HepG2 (cell line): Measurements from ENCODE around the gene KRT34. TPM values are rescaled to one million over a fixed set of nuclear protein-coding genes. Genes with fewer than 3 reads are reported as not detected.

Experiments used
- ATAC-seq: fragments of 200-7000 bp; cut with Tn5 transposase; 3 replicates; pipeline ENCODE4 v1.9.1; 2020; ENCODE audit warnings: mild to moderate bottlenecking, moderate library complexity
- BruUV-seq: library from RNA; stranded (reverse); fragments of 400-500 nt; replicated peaks from 2 replicates; lab custom pipeline; 2021; lab: Mats Ljungman, UMichigan
- CTCF ChIA-PET: fragments of 300-600 bp; formaldehyde crosslinking; extraction: SDS; loops from one replicate; lab custom pipeline; 2021; ENCODE audit warnings: low total read pairs, inconsistent platforms, low intra/inter-chr PET ratio; lab: Yijun Ruan, JAX
- POLR2A ChIA-PET: fragments of 350-600 bp; sonication (Branson Sonifier 250); formaldehyde crosslinking; loops from one replicate; lab custom pipeline; 2020; ENCODE audit warnings: antibody characterized with exemption, inconsistent platforms; lab: Yijun Ruan, JAX
- DNase-seq: peaks from one replicate; pipeline ENCODE4 v3.0.0-alpha.2; 2015; ENCODE audit warnings: low spot score
- FAIRE-seq: peaks from 3 replicates; lab custom pipeline; 2011; peaks lifted over from hg19 to GRCh38; lab: Jason Lieb, UNC
- H2AFZ ChIP-seq: one replicate; pipeline ENCODE4 v1.6.1; 2011; ENCODE audit warnings: low read length, inconsistent platforms
- H3K27ac ChIP-seq: fragments of 300-600 bp; 3 replicates; pipeline ENCODE4 v1.8.0; 2011; ENCODE audit warnings: mixed run types, mild to moderate bottlenecking, mixed read lengths, low read length, inconsistent platforms; ENCODE audit not compliant: insufficient read depth; ENCODE audit errors: extremely low read length
- H3K27me3 ChIP-seq, 2 experiments: fragments of 200-600 bp in 1 of 2; 2 replicates in 1 of 2; 3 replicates in 1 of 2; pipeline versions ENCODE4 v1.6.0 to v1.8.0; 2011; ENCODE audit warnings: low read length in 2 of 2, mild to moderate bottlenecking in 2 of 2, moderate library complexity in 2 of 2, inconsistent platforms in 1 of 2; ENCODE audit not compliant: insufficient read depth in 2 of 2, control insufficient read depth in 1 of 2
- H3K36me3 ChIP-seq, 2 experiments: fragments of 200-600 bp in 1 of 2; replicated peaks in 1 of 2; 2 replicates in 1 of 2; 3 replicates in 1 of 2; pipeline versions ENCODE4 v1.5.1 to v1.8.0; 2011; ENCODE audit warnings: low read length in 2 of 2, inconsistent platforms in 1 of 2; ENCODE audit not compliant: insufficient read depth in 2 of 2, control insufficient read depth in 1 of 2
- H3K4me1 ChIP-seq: 2 replicates; pipeline ENCODE4 v1.5.1; 2012; ENCODE audit warnings: low read length, inconsistent platforms; ENCODE audit not compliant: insufficient read depth
- H3K4me2 ChIP-seq: 2 replicates; pipeline ENCODE4 v1.6.0; 2011; ENCODE audit warnings: low read depth, low read length, inconsistent platforms
- H3K4me3 ChIP-seq, 3 experiments: fragments of 200-600 bp in 1 of 3; sonication (generic), shearing (Covaris generic) in 1 of 3; replicated peaks in 1 of 3; 2 replicates each; pipeline ENCODE4 v1.5.1; 2011 to 2016; ENCODE audit warnings: low read length in 3 of 3, inconsistent platforms in 2 of 3, low read depth in 2 of 3, mild to moderate bottlenecking in 2 of 3, control low read depth in 1 of 3, mixed read lengths in 1 of 3; ENCODE audit not compliant: insufficient read depth in 1 of 3
- H3K79me2 ChIP-seq: one replicate; pipeline ENCODE4 v1.6.1; 2011; ENCODE audit warnings: low read length, inconsistent platforms; ENCODE audit not compliant: insufficient read depth
- H3K9ac ChIP-seq: 2 replicates; pipeline ENCODE4 v1.6.0; 2011; ENCODE audit warnings: mild to moderate bottlenecking, low read depth, low read length, inconsistent platforms; ENCODE audit not compliant: insufficient read depth
- H3K9me3 ChIP-seq: 2 replicates; pipeline ENCODE4 v1.5.1; 2012; ENCODE audit warnings: mild to moderate bottlenecking, low read length
- H4K20me1 ChIP-seq: 2 replicates; pipeline ENCODE4 v1.6.0; 2011; ENCODE audit warnings: inconsistent platforms, mild to moderate bottlenecking, low read length, moderate library complexity; ENCODE audit not compliant: insufficient read depth
- ARID2 ChIP-seq: sonication (generic); formaldehyde crosslinking; IDR thresholded peaks from 2 replicates; pipeline ENCODE4 v1.8.1; 2022; ENCODE audit warnings: mild to moderate bottlenecking, missing genetic modification reagents, borderline replicate concordance
- JUNB ChIP-seq: sonication (generic); formaldehyde crosslinking; IDR thresholded peaks from 2 replicates; pipeline ENCODE4 v1.8.0; 2022; ENCODE audit warnings: missing genetic modification reagents, mild to moderate bottlenecking, borderline replicate concordance
- PAF1 ChIP-seq: IDR thresholded peaks from 2 replicates; pipeline ENCODE4 v1.6.1; 2016; ENCODE audit warnings: missing genetic modification reagents, missing compliant biosample characterization
- RBM39 ChIP-seq: fragments of 200-400 bp; formaldehyde crosslinking; IDR thresholded peaks from one replicate; pipeline ENCODE4 v1.6.1; 2018; ENCODE audit warnings: antibody characterized with exemption, mild to moderate bottlenecking, low read depth, low read length; ENCODE audit not compliant: poor library complexity, severe bottlenecking
- RFX1 ChIP-seq: fragments of 450-650 bp; IDR thresholded peaks from 2 replicates; pipeline ENCODE4 v1.6.1; 2017
- ZNF3 ChIP-seq: IDR thresholded peaks from 2 replicates; pipeline ENCODE4 v1.7.0; 2017; ENCODE audit warnings: inconsistent platforms
- ZNF34 ChIP-seq: sonication (generic); formaldehyde crosslinking; IDR thresholded peaks from 2 replicates; pipeline ENCODE4 v1.4.0; 2020; ENCODE audit warnings: mild to moderate bottlenecking, missing genetic modification reagents, borderline replicate concordance
- WGBS: methylation state at CpG from one replicate; pipeline ENCODE4 v1.1.6; 2017; ENCODE audit warnings: low lambda C conversion rate; 5-methylcytosine and 5-hydroxymethylcytosine counted together
- in situ Hi-C: cut with HindIII; loops from 2 replicates; pipeline ENCODE4 v1.10.0; 2017; ENCODE audit warnings: low pct_unique_long_range_greater_than_20kb; ENCODE audit not compliant: extremely low pct_ligation_motif_present
- intact Hi-C: fragments of 100-400 bp; cut with micrococcal nuclease; formaldehyde crosslinking; loops from one replicate; pipeline ENCODE4 v1.10.0; 2022; ENCODE audit not compliant: unreplicated experiment
- polyA plus RNA-seq, 8 experiments: library from polyadenylated mRNA; depleted of rRNA in 3 of 8; stranded (reverse) in 7 of 8; unstranded in 1 of 8; fragments of >200 nt; fragmentation: Illumina TruSeq in 4 of 8; extraction: Trizol in 4 of 8; gene quantifications; 2 replicates each; pipeline versions ENCODE4 v1.2.1 to v1.2.3, GENCODE V29; 2011 to 2016; ENCODE audit warnings: low read depth in 4 of 8, missing spikeins in 1 of 8, mixed read lengths in 1 of 8; ENCODE audit not compliant: insufficient read depth in 1 of 8
- total RNA-seq, 5 experiments: library from RNA; depleted of rRNA; stranded (reverse); fragments of >200 nt; fragmentation: Illumina TruSeq; extraction: Trizol; gene quantifications; 2 replicates each; pipeline ENCODE4 v1.2.3, GENCODE V29; 2016; ENCODE audit warnings: low read depth in 1 of 5
- TF ChIP-seq, protein P1 (sequence below): sonication (generic); formaldehyde crosslinking; conservative IDR thresholded peaks from 2 replicates; pipeline ENCODE4 v1.8.1; 2023; ENCODE audit warnings: missing genetic modification reagents
- TF ChIP-seq, protein P2 (sequence below): sonication (generic); formaldehyde crosslinking; IDR thresholded peaks from 2 replicates; pipeline ENCODE4 v1.4.0; 2020; ENCODE audit warnings: mild to moderate bottlenecking, missing genetic modification reagents

KRT34 gene
- total and polyA plus RNA-seq, 2 of the 13 experiments (the other 11 are each of a cell fraction or from before 2014, with no cell fraction given): not detected

DNA sequence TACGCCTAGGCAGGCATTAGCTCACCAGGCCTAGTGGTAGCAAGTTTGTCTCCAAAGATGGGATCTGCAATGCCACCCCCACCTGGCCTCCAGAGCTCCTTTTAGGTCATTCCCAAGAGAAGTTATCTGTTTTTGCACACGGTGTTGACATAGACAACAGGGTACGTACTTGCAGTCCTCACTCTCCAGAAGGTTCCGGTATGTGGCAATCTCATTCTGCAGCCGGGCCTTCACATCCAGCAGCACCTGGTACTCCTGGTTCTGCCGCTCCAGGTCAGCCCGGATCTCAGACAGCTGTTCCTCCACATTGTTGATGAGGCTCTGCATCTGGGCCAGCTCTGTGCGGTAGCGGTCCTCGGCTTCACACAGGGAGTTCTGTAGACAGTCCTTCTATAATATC is 25.1 kb upstream of the KRT34 start:
- FAIRE-seq (no peak), ATAC-seq (no peak), DNase-seq (no peak)
- H3K4me3 ChIP-seq: no peak overlapping the region
- H3K36me3 ChIP-seq: no peaks in the 10 kb centered on the region
- no peaks in the 10 kb centered on the region for H4K20me1 ChIP-seq
- TF ChIP-seq RFX1 (no peak), RBM39 (no peak), ARID2 (CRISPR knock-in tag) (no peak), JUNB (CRISPR knock-in tag) (no peak), ZNF34 (CRISPR knock-in tag) (no peak)
- TF ChIP-seq, protein P1, sequence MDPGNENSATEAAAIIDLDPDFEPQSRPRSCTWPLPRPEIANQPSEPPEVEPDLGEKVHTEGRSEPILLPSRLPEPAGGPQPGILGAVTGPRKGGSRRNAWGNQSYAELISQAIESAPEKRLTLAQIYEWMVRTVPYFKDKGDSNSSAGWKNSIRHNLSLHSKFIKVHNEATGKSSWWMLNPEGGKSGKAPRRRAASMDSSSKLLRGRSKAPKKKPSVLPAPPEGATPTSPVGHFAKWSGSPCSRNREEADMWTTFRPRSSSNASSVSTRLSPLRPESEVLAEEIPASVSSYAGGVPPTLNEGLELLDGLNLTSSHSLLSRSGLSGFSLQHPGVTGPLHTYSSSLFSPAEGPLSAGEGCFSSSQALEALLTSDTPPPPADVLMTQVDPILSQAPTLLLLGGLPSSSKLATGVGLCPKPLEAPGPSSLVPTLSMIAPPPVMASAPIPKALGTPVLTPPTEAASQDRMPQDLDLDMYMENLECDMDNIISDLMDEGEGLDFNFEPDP (CRISPR knock-in tag): no peak
- H3K79me2 ChIP-seq: no peaks in the 10 kb centered on the region
- H2AFZ ChIP-seq: no peak overlapping the region
- ChIA-PET POLR2A (interaction anchor here (4.1 kb wide), 1 partner anchor 9 kb away, joined by 35 read pairs; no protein-coding TSS in a partner anchor), CTCF (no interaction called here)
- H3K4me2 ChIP-seq: no peak overlapping the region
- in situ Hi-C loops: no loop called here
- no TSS peak for BruUV-seq
- H3K9ac ChIP-seq: no peak overlapping the region
- H3K27ac ChIP-seq: no peak overlapping the region
- 82% methylated on average over 9 of the region's 10 CpGs for WGBS
- H3K4me1 ChIP-seq: peaks cover 34% of the 10 kb centered on the region
- no peaks in the 10 kb centered on the region; a peak in 1 of 5 replicates for H3K27me3 ChIP-seq
- no peaks in the 10 kb centered on the region for H3K9me3 ChIP-seq
- intact Hi-C loops: loop anchor here (2.0 kb wide), 1 partner anchor 66 kb away; no protein-coding TSS in a partner anchor

DNA sequence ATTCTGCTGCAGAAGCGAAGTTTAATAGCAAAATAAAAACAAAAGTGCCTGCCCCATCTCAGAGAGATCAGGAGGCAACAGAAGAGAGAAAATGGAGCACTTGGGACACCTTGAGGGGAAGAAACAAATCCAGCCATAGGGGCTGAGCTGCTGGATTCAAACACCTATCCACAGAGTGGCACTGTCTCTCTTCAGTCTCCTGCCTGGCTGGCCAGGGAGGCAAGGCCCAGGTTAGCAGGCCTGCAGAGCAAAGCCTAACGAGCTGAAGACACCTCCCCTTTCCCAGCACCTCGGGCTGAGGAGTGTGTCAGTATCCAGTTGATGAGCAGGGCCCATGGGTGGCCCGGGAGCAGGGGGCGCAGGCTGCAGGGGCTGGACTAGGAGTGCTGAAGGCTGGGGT is 24.1 kb upstream of the KRT34 start:
- DNase-seq: no peak
- Histone ChIP-seq H3K9ac (no peak overlapping the region), H3K4me2 (no peak overlapping the region), H3K79me2 (no peaks in the 10 kb centered on the region), H3K9me3 (no peaks in the 10 kb centered on the region), H3K27ac (no peak overlapping the region), H4K20me1 (no peaks in the 10 kb centered on the region), H3K27me3 (no peaks in the 10 kb centered on the region; a peak in 1 of 5 replicates), H3K4me1 (peaks cover 34% of the 10 kb centered on the region), H3K4me3 (no peak overlapping the region), H2AFZ (no peak overlapping the region), H3K36me3 (no peaks in the 10 kb centered on the region)
- CTCF ChIA-PET: no interaction called here
- in situ Hi-C loops: no loop called here
- peak; percentile 61 for ATAC-seq
- FAIRE-seq: no peak
- intact Hi-C loops: loop anchor here (2.0 kb wide), 1 partner anchor 67 kb away; no protein-coding TSS in a partner anchor
- POLR2A ChIA-PET: interaction anchor here (4.1 kb wide), 1 partner anchor 10 kb away, joined by 35 read pairs; no protein-coding TSS in a partner anchor
- no TSS peak for BruUV-seq
- 27% methylated on average over 5 of the region's 5 CpGs for WGBS
- TF ChIP-seq, protein P2, sequence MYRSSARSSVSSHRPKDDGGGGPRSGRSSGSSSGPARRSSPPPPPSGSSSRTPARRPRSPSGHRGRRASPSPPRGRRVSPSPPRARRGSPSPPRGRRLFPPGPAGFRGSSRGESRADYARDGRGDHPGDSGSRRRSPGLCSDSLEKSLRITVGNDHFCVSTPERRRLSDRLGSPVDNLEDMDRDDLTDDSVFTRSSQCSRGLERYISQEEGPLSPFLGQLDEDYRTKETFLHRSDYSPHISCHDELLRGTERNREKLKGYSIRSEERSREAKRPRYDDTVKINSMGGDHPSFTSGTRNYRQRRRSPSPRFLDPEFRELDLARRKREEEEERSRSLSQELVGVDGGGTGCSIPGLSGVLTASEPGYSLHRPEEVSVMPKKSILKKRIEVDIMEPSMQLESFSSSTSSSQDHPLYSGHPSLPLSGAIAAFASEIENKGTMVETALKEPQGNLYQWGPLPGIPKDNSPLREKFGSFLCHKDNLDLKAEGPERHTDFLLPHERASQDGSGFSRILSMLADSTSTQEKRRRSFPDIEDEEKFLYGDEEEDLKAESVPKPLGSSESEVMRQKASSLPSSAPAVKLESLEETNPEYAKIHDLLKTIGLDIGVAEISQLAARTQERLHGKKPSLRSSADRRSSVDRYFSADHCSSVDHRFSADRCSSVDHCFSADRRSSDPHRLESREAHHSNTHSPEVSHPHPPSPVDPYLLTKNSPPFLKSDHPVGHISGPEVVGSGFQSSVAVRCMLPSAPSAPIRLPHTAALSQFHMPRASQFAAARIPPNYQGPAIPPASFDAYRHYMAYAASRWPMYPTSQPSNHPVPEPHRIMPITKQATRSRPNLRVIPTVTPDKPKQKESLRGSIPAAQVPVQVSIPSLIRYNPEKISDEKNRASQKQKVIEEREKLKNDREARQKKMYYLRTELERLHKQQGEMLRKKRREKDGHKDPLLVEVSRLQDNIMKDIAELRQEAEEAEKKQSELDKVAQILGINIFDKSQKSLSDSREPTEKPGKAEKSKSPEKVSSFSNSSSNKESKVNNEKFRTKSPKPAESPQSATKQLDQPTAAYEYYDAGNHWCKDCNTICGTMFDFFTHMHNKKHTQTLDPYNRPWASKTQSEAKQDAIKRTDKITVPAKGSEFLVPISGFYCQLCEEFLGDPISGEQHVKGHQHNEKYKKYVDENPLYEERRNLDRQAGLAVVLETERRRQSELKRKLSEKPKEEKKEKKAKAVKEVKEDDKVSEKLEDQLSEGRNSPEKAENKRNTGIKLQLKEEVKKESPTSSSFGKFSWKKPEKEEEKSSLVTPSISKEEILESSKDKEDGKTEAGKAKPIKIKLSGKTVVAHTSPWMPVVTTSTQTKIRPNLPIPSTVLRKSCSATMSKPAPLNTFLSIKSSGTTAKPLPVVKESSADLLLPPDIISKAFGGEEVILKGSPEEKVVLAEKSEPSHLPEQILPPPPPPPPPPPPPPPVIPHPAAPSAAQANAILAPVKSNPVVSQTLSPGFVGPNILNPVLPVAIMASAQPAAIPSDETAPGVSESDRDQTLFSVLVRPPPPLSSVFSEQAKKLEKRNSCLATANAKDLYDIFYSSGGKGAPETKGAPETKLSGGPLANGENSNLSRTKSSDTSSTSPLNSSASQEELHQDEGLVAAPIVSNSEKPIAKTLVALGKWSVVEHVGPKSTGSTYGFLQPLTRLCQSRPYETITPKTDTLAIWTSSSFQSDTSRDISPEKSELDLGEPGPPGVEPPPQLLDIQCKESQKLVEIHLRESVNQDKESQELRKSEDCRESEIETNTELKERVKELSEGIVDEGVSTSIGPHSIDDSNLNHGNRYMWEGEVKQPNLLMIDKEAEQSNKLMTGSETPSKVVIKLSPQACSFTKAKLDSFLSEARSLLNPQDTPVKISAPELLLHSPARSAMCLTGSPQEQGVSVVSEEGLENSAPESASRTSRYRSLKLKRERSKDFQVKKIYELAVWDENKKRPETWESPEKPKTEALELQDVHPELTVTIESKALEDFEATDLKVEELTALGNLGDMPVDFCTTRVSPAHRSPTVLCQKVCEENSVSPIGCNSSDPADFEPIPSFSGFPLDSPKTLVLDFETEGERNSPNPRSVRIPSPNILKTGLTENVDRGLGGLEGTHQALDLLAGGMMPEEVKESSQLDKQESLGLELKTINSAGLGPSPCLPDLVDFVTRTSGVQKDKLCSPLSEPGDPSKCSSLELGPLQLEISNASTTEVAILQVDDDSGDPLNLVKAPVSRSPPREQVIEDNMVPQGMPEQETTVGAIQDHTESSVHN (CRISPR knock-in tag): 0 out of 2 replicates have a peak, but pooled peaks have one; percentile 59
- TF ChIP-seq ZNF3 (CRISPR knock-in tag): no peak
- no peak for TF ChIP-seq PAF1 (CRISPR knock-in tag)
